GF-D8 (cell line): ENCODE results near the gene ART3.
"Not testable (repeated sequence)": the region's sequence is repeated elsewhere in the genome, so short reads cannot be mapped to it uniquely, and the experiment has no call there.

ENCODE experiments used
- DNase-seq: peaks from one replicate; lab custom pipeline; 2025; lab: John Stamatoyannopoulos, UW

Gene ART3, protein sequence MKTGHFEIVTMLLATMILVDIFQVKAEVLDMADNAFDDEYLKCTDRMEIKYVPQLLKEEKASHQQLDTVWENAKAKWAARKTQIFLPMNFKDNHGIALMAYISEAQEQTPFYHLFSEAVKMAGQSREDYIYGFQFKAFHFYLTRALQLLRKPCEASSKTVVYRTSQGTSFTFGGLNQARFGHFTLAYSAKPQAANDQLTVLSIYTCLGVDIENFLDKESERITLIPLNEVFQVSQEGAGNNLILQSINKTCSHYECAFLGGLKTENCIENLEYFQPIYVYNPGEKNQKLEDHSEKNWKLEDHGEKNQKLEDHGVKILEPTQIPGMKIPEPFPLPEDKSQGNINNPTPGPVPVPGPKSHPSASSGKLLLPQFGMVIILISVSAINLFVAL

DNA sequence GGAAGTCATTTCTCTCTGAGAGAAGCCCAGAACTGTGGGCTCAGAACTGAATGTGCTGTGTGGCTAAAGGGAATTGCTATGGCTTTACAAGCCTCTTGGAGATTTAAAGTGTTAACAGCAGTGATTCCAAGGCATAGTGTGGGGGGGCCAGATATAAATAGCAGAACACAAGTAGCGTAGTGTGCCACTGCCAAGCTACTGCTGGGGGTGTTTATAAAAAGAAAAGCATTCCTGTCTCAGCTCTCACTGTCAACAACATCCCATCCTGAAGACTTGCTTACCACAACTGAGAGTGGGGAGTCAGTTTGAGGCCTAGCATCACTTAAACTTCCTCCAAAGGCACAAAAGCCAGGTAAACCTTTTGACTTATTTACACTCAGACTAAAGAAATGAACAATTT lies at the start of gene ART3:
Gene ART3 (plus strand): TSS at position 242 of the 400 bp plus-strand sequence. CDS start 1,181 bp downstream, outside the sequence.
- no peak for DNase-seq

- DNase-seq: no peak
These were observed 46.2 kb upstream of the ART3 start for GRCh38 chr4:76028350-76028765.

DNA sequence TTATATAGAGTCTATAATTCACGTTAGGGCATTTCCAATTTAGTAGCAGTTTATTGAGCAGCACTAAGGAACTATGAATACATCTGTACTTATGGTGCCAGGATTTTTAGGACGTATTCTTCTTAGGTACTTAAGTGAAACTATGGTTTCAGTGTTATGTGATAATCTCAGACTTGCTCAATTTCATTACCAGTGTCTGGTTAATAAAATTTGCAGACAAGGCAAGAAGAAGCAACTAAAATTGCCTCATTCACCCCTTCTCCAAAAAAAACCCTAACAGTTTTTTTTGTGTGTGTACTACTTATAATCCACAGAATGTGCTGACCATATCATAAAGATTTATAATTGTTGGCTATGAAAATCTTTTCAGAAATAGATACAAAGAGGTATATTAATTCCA lies 45.2 kb upstream of the ART3 start:
- DNase-seq: no peak

- no peak for DNase-seq
These were observed 39.4 kb upstream of the ART3 start for GRCh38 chr4:76035141-76035540.

DNA sequence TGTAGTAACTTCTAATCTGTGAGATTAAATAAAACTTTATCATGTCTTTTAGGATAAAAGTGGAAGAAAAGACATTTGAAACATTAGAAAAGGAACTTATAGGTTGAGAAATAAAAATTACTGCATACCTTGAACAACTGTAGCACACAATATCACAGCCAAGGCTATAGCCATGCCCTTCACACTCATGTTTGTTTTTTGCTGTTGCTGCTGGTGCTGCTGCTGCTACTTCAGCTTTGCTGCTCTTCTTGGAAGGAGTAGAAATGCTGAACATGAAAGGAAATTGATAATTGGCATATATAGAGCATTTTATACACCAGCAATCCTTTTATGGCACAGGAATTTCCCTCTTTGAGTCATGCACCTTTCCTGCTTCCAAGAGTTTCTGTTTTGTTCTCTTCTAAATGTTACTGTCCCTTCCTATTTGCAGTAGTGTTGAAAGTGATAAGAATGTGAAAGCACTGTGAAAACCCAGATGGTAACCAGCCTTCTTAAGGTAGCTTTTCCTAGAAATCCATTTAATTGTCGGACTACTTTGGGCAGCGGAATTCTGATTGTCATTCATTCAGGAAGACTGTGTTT lies 38.6 kb upstream of the ART3 start, which contains the start of gene CXCL11:
Gene CXCL11 (minus strand): TSS at position 272 of the 582 bp plus-strand sequence. CDS start 83 bp downstream, at position 189.
- DNase-seq: no peak

- no peak for DNase-seq
These were observed 37.7 kb upstream of the ART3 start for GRCh38 chr4:76036855-76037254.

DNA sequence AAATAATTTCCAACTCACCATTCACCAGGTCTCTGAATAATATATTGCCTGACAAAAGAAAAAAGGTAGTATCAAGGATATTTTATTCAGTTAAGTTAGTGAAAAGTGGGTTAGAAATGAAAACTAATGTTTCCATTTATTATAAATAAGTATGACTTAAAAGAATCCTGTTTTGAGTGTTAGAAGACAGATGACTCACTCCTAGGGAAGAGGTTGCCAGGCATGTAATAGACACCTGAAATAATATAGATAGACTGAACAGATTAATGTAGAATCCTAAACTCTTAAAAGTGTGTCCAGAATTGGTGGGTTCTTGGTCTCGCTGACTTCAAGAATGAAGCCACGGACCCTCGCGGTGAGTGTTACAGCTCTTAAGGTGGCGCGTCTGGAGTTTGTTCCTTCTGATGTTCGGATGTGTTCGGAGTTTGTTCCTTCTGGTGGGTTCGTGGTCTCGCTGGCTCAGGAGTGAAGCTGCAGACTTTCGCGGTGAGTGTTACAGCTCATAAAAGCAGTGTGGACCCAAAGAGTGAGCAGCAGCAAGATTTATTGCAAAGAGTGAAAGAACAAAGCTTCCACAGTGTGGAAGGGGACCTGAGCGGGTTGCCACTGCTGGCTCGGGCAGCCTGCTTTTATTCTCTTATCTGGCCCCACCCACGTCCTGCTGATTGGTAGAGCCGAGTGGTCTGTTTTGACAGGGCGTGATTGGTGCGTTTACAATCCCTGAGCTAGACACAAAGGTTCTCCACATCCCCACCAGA lies 32.1 kb upstream of the ART3 start:
- not testable (repeated sequence) for DNase-seq

GRCh38 chr4:76043306-76043705 lies 31.2 kb upstream of the ART3 start:
- DNase-seq: not testable (repeated sequence)

GRCh38 chr4:76044686-76045085 lies 29.8 kb upstream of the ART3 start:
- not testable (repeated sequence) for DNase-seq

GRCh38 chr4:76049860-76050416 lies 24.6 kb upstream of the ART3 start:
- DNase-seq: not testable (repeated sequence)

GRCh38 chr4:76050560-76051050 lies 23.9 kb upstream of the ART3 start:
- not testable (repeated sequence) for DNase-seq

DNA sequence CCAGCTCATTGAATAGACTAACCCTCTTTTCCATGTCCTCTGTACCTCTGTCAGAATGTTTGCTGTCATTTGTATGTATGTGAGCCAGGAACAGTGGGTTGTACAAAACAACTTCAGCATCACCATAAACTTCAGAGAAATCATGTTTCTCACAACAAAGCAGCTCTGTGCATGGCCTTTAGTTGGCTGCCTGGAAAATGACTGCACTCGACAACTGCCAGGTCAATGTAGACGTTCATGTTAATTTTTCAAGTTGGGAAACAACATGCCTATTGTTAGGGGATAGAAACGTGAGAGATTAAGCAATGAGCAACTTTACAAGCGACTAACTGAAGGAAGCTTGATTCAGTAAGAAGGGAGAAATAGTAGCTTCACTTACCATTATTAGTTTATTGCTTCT lies 20.8 kb upstream of the ART3 start:
- no peak for DNase-seq

- DNase-seq: no peak
These were observed 19.5 kb upstream of the ART3 start for GRCh38 chr4:76055016-76055415.

GRCh38 chr4:76055421-76055820 lies 19.1 kb upstream of the ART3 start:
- DNase-seq: no peak

DNA sequence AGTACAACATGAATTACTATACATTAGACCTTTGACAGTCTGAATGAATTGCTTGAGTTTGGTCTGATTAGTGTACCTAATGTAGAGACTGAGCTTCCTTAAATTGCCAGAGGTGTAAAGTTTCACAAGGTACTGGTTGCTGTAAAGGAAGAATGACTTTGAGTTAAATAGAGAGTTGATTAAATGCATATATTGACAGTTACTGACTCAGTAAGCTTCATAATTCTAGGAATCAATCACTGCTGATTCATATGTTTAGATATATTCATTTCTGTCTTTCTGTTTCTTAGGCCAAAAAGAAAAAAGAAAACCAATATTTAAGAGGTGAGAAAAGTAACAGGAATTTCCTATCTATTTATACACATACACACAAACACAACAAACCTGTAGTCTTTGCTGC lies 16.2 kb upstream of the ART3 start:
- no peak for DNase-seq

- DNase-seq: no peak
These were observed 15.6 kb upstream of the ART3 start for GRCh38 chr4:76058888-76059426.

DNA sequence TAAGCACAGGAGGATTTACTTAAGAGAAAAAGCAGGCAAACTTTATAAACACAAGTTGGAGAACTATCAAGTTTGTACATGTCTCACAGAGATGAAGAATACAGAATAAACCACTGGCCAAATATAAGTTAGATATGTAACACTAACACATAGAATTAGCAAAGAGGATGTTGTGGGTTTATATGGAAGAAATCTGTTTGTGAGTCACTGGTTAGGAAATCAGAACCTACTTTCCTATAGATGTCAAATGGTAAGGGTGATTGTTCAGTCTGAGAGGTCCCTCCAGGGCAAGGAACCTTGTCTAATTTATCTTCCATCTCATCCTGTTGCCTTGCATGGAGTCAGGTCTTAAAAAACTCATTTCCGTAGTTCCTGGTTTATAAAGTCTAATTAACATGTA lies 14.8 kb upstream of the ART3 start:
- peak; percentile 57 for DNase-seq

DNA sequence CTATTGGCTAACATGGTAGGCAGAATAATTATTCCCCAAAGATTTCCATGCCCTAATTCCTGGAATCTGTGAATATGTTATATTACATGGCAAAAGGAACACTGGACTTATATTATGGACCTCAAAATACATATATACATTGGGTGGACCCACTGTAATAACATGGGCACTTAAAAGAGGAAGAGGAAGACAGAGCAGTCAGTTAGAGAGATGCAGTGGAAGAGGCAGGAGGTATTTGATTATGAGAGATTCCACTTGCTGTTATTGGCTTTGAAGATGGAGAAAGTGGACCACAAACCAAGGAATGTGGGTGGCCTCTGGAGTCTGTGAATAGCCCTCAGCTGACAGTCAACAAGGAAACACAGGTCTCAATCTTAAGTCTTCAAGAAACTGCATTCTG lies 14.0 kb upstream of the ART3 start:
- DNase-seq: peak; percentile 18

- no peak for DNase-seq
These were observed 13.1 kb upstream of the ART3 start for GRCh38 chr4:76061421-76061820.

DNA sequence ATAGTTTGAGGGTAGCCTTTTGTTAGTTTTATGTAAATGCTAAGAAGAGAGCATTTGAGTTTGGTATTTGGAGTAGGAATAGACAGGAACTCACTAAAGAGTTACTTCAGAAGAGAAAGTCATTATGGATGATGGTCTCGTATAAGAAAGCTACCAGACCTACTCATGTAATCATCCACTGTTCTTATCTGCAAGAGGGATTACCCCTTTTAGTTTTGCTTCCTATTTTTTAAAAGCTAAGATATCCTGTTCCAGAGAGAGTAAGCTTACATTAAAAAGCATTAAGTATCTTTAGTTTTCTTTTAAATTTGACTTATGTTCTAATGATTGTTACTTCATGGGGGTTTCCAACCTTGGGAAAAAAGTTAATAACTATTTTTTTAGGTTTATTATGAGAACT lies 12.5 kb upstream of the ART3 start:
- no peak for DNase-seq

- DNase-seq: no peak
These were observed 8.0 kb upstream of the ART3 start for GRCh38 chr4:76066546-76066945.
